Osteocyte (in vitro differentiated cells): ENCODE results near the gene URB2. TPM values are rescaled to one million over a fixed set of nuclear protein-coding genes. Genes with fewer than 3 reads are reported as not detected.

ENCODE experiments used
- DNase-seq: peaks from one replicate; pipeline ENCODE4 v3.0.0; 2021; ENCODE audit warnings: mixed read lengths; ENCODE audit not compliant: unreplicated experiment; ENCODE audit errors: extremely low spot score
- H3K27ac Mint-ChIP-seq: one replicate; pipeline ENCODE4 v1.8.0; 2021; ENCODE audit warnings: mild to moderate bottlenecking, mixed read lengths; ENCODE audit not compliant: unreplicated experiment
- H3K27me3 Mint-ChIP-seq: one replicate; pipeline ENCODE4 v1.8.0; 2021; ENCODE audit warnings: mixed read lengths; ENCODE audit not compliant: unreplicated experiment
- H3K36me3 Mint-ChIP-seq: one replicate; pipeline ENCODE4 v1.8.0; 2021; ENCODE audit warnings: mixed read lengths; ENCODE audit not compliant: unreplicated experiment
- H3K4me1 Mint-ChIP-seq: one replicate; pipeline ENCODE4 v1.8.0; 2021; ENCODE audit warnings: mixed read lengths; ENCODE audit not compliant: unreplicated experiment
- H3K4me3 Mint-ChIP-seq: one replicate; pipeline ENCODE4 v1.8.0; 2021; ENCODE audit warnings: mild to moderate bottlenecking, moderate library complexity, mixed read lengths; ENCODE audit not compliant: unreplicated experiment
- H3K9me3 Mint-ChIP-seq: one replicate; pipeline ENCODE4 v1.8.0; 2021; ENCODE audit warnings: mixed read lengths; ENCODE audit not compliant: unreplicated experiment
- CTCF ChIP-seq: fragments of 200-600 bp; sonication (generic); IDR thresholded peaks from 2 replicates; pipeline ENCODE4 v1.5.0; 2021; ENCODE audit warnings: antibody characterized with exemption, mild to moderate bottlenecking, moderate library complexity
- total RNA-seq: library from RNA; stranded (reverse); gene quantifications from 2 replicates; pipeline ENCODE4 v1.2.1, GENCODE V29; 2021

The URB2 gene
- total RNA-seq, 1 donor from 2014 or later, result 11.1 TPM

GRCh38 chr1:229624521-229625070 lies 1.5 kb upstream of the URB2 start:
- Mint-ChIP-seq H3K36me3 (peaks cover 5% of the 10 kb centered on the region), H3K27me3 (no peaks in the 10 kb centered on the region), H3K9me3 (no peaks in the 10 kb centered on the region), H3K4me1 (peaks cover 43% of the 10 kb centered on the region), H3K27ac (peak overlapping the region; percentile 88), H3K4me3 (peak overlapping the region; percentile 94)
- TF ChIP-seq CTCF, result no peak
- DNase-seq, result no peak

GRCh38 chr1:229625071-229625914 lies 754 bp upstream of the URB2 start:
- H3K27ac Mint-ChIP-seq, result peak overlapping the region; percentile 88

GRCh38 chr1:229627003-229627402 lies 956 bp downstream of the URB2 start:
- H3K27me3 Mint-ChIP-seq, result no peaks in the 10 kb centered on the region
- H3K9me3 Mint-ChIP-seq, result no peaks in the 10 kb centered on the region
- peaks cover 5% of the 10 kb centered on the region for H3K36me3 Mint-ChIP-seq
- peak overlapping the region; percentile 92 for H3K27ac Mint-ChIP-seq
- H3K4me1 Mint-ChIP-seq, result peaks cover 34% of the 10 kb centered on the region
- no peak for TF ChIP-seq CTCF
- peak overlapping the region; percentile 98 for H3K4me3 Mint-ChIP-seq
- DNase-seq, result no peak

More at GRCh38 chr1:229625071-229625914, 754 bp upstream of the URB2 start:
- Mint-ChIP-seq H3K36me3 (peaks cover 5% of the 10 kb centered on the region), H3K27me3 (no peaks in the 10 kb centered on the region), H3K9me3 (no peaks in the 10 kb centered on the region), H3K4me1 (peaks cover 39% of the 10 kb centered on the region), H3K4me3 (peak overlapping the region; percentile 94)
- no peak for DNase-seq
- TF ChIP-seq CTCF, result no peak

- Mint-ChIP-seq H3K4me1 (peaks cover 21% of the 10 kb centered on the region), H3K4me3 (no peak overlapping the region)
Observed at GRCh38 chr1:229629261-229629660, 3.2 kb downstream of the URB2 start.

More at GRCh38 chr1:229629261-229629660, 3.2 kb downstream of the URB2 start:
- Mint-ChIP-seq H3K36me3 (peaks cover 8% of the 10 kb centered on the region), H3K27me3 (no peaks in the 10 kb centered on the region), H3K9me3 (no peaks in the 10 kb centered on the region), H3K27ac (no peak overlapping the region)
- TF ChIP-seq CTCF, result no peak
- no peak for DNase-seq
